Midbrain (tissue), 1 donor: ENCODE data around the gene SRPRA.
"Not testable (repeated sequence)": the region's sequence is repeated elsewhere in the genome, so short reads cannot be mapped to it uniquely, and the experiment has no call there.

Experiments
- DNase-seq: peaks from one replicate; lab custom pipeline; 2025; lab: John Stamatoyannopoulos, UW

The SRPRA gene

GRCh38 chr11:126268708-126269579, at the start of gene SRPRA, which contains the start of gene FOXRED1:
TSS of gene SRPRA (minus strand) at chr11:126268895. CDS start at chr11:126268804, 91 bp downstream.
TSS of gene FOXRED1 (plus strand) at chr11:126269154. CDS start at chr11:126269207, 53 bp downstream.
- peak; percentile 99 for DNase-seq

- DNase-seq = peak; percentile 43
These were observed 49.3 kb upstream of the SRPRA start for GRCh38 chr11:126317756-126318573.

- DNase-seq = no peak
These were observed 48.7 kb upstream of the SRPRA start for GRCh38 chr11:126317432-126317755.

- DNase-seq = no peak
These were observed 45.1 kb upstream of the SRPRA start for GRCh38 chr11:126313826-126314225.

- DNase-seq = no peak
These were observed 44.3 kb upstream of the SRPRA start for GRCh38 chr11:126312961-126313360.

GRCh38 chr11:126311401-126312291, 43.0 kb upstream of the SRPRA start:
- DNase-seq = no peak

GRCh38 chr11:126310992-126311310, 42.3 kb upstream of the SRPRA start:
- DNase-seq = no peak

- peak; percentile 87 for DNase-seq
These were observed 41.7 kb upstream of the SRPRA start for GRCh38 chr11:126310200-126310991.

GRCh38 chr11:126308771-126309170, 40.1 kb upstream of the SRPRA start:
- DNase-seq = not testable (repeated sequence)

GRCh38 chr11:126308271-126308671, 39.6 kb upstream of the SRPRA start:
- peak; percentile 44 for DNase-seq

GRCh38 chr11:126307706-126308105, 39.0 kb upstream of the SRPRA start:
- DNase-seq = peak; percentile 16

GRCh38 chr11:126305699-126306098, 37.0 kb upstream of the SRPRA start:
- DNase-seq = no peak

- no peak for DNase-seq
These were observed 35.9 kb upstream of the SRPRA start for GRCh38 chr11:126304457-126305075.

- peak; percentile 95 for DNase-seq
These were observed 35.1 kb upstream of the SRPRA start, which contains the start of gene DCPS for GRCh38 chr11:126303623-126304456. TSS of gene DCPS (plus strand) at chr11:126304060. CDS start at chr11:126304081, 21 bp downstream.

GRCh38 chr11:126297004-126297403, 28.3 kb upstream of the SRPRA start:
- DNase-seq = no peak

GRCh38 chr11:126293726-126294125, 25.0 kb upstream of the SRPRA start:
- DNase-seq = no peak

- DNase-seq = no peak
These were observed 22.2 kb upstream of the SRPRA start for GRCh38 chr11:126290887-126291286.

- DNase-seq = no peak
These were observed 19.5 kb upstream of the SRPRA start for GRCh38 chr11:126288237-126288636.

GRCh38 chr11:126284829-126285228, 16.1 kb upstream of the SRPRA start:
- no peak for DNase-seq
